GM10266 (cell line): ENCODE data around the gene YWHAH.

Source experiments
- DNase-seq: peaks from one replicate; pipeline ENCODE4 v3.0.0; 2012; ENCODE audit errors: extremely low spot score
- TF ChIP-seq, protein P1 (sequence below): IDR thresholded peaks from 2 replicates; pipeline ENCODE4 v1.5.1; 2012; ENCODE audit warnings: mild to moderate bottlenecking, low read depth; ENCODE audit not compliant: control insufficient read depth, insufficient read depth; ENCODE audit errors: missing control alignments

YWHAH gene

DNA sequence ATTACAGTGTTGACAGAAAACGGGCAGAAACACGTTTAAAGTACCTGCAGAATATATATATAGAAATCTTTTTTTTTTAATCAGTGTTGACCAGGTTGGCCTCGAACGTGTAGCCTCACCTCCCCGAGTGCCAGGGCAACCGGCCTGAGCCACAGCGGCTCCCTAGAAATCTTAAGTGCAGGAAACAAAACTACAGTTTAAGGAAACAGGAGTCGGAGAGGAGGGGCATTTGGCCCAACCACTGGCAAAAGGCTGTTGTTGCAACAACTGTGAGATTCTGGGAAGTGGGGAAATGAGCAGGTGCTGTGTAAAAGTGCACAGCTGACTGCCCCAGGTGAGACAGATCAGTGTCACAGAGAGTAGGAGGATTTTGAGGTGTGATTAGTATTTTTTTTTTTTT is 3.7 kb downstream of the YWHAH start:
- no peak for DNase-seq
- TF ChIP-seq, protein P1, sequence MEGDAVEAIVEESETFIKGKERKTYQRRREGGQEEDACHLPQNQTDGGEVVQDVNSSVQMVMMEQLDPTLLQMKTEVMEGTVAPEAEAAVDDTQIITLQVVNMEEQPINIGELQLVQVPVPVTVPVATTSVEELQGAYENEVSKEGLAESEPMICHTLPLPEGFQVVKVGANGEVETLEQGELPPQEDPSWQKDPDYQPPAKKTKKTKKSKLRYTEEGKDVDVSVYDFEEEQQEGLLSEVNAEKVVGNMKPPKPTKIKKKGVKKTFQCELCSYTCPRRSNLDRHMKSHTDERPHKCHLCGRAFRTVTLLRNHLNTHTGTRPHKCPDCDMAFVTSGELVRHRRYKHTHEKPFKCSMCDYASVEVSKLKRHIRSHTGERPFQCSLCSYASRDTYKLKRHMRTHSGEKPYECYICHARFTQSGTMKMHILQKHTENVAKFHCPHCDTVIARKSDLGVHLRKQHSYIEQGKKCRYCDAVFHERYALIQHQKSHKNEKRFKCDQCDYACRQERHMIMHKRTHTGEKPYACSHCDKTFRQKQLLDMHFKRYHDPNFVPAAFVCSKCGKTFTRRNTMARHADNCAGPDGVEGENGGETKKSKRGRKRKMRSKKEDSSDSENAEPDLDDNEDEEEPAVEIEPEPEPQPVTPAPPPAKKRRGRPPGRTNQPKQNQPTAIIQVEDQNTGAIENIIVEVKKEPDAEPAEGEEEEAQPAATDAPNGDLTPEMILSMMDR, result no peak

DNA sequence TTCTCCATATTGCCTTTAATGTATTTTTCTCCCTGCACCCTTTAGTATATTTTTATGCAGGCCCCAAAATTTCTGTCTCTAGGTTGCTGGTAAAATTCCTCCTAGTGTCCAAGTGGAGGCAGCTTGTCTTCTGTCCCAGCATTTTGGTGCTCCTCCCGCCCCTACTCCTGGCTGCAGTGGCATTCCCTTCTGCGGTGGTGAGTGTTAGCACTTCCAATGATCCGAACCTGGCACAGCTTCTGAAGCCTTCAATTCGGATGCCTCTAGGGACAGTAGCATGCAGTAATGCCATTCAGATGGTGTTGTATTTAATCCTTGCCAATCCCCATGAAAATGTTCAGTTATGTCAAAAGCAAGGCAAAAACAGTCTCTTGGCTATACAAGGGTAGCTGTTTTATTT is 5.9 kb downstream of the YWHAH start:
- TF ChIP-seq, protein P1, result no peak
- DNase-seq, result no peak

DNA sequence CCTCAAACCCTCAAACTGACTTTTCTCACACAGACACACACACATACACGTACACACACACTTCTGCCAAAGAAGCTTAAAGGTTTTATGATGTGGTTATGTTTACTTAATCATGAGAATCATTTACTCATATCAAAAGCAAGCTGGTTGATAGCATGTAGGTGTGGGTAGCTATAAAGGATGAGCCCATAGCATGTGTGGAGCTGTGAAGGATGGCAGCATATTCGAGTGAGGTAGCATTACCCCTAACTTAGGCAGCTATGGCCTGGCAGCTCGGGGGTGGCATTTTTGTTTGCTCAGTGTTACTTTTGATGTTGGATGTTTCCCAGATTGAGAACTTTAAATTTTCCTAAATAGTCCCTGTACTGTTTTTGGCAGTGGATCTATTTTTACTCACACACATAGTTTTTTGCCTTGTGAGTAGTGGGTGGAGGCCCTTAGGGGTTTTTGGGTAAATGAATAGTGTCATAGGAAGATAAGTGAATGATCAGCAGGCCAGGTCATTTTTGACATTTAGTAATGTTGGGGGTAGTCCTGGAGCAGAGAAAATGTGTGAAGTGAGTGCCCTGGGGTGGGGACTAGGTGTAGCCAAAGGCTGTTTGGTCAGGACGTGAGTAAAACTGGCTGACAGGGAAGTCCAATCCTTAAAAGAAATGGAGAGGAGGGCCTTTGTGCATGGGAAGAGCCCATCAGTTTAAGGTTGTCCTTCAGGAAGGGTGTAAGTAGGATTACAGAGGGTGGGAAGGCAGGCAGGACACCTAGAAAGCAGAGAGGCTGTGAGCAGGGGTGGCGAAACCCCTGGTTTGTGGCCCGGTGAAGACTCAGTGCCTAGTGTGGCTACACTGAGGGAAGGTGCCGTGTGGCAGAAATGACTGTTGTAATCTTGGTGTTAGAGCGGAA is 7.1 kb downstream of the YWHAH start:
- DNase-seq, result no peak
- TF ChIP-seq, protein P1, result no peak

GRCh38 chr22:31952094-31952401 is 7.7 kb downstream of the YWHAH start:
- DNase-seq, result no peak
- TF ChIP-seq, protein P1, result no peak

DNA sequence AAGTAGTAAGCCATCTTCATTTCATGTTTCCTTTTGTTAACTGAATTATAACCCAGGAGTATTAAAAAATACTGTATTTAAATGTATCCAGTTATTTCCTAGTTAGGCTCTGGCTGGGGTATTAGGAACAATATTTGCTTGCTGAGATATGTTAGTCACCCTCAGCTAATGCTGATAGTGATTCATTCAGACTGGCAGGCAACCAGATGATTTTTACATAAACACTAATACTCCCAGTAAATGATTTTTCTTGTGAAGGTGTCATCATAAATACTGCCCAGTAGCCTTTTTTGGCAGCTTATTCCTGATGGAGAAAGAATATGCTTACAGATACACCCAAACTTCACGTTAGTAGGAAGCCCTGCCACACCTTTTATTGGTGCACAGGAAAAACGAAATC is 8.1 kb downstream of the YWHAH start:
- DNase-seq, result no peak
- TF ChIP-seq, protein P1, result no peak

- DNase-seq, result no peak
- TF ChIP-seq, protein P1, result no peak
Measured at GRCh38 chr22:31953261-31953660, 8.9 kb downstream of the YWHAH start.
